H1 (cell line): Measurements from ENCODE around the gene PAWR.

Experiments used
- CTCF ChIP-seq, 3 experiments: IDR thresholded peaks; 1 replicate in 2 of 3; 2 replicates in 1 of 3; pipeline versions ENCODE4 v1.5.1 to v1.6.1; 2011; ENCODE audit warnings: low read length in 3 of 3, mild to moderate bottlenecking in 3 of 3, inconsistent platforms in 2 of 3, low read depth in 1 of 3, moderate library complexity in 1 of 3; ENCODE audit not compliant: insufficient read depth in 1 of 3; ENCODE audit errors: control extremely low read depth in 1 of 3
- EP300 ChIP-seq, 2 experiments: IDR thresholded peaks; 1 replicate in 1 of 2; 2 replicates in 1 of 2; pipeline ENCODE4 v1.6.1; 2011 to 2012; ENCODE audit warnings: low read depth in 2 of 2, low read length in 2 of 2, mild to moderate bottlenecking in 2 of 2, borderline replicate concordance in 1 of 2, inconsistent platforms in 1 of 2, moderate library complexity in 1 of 2
- EZH2 ChIP-seq: fragments of 200-600 bp; sonication (generic); IDR thresholded peaks from 2 replicates; pipeline ENCODE4 v1.7.1; 2012; ENCODE audit warnings: low read depth, mild to moderate bottlenecking, moderate library complexity, low read length, inconsistent platforms; ENCODE audit not compliant: severe bottlenecking
- JUND ChIP-seq: IDR thresholded peaks from 2 replicates; pipeline ENCODE4 v1.6.1; 2011; ENCODE audit warnings: mild to moderate bottlenecking, improper control_type of control experiment, low read length
- MAX ChIP-seq: IDR thresholded peaks from 2 replicates; pipeline ENCODE4 v1.6.1; 2012; ENCODE audit warnings: inconsistent platforms
- POLR2A ChIP-seq, 2 experiments: IDR thresholded peaks; 1 replicate in 1 of 2; 2 replicates in 1 of 2; pipeline ENCODE4 v1.6.1; 2011; ENCODE audit warnings: low read depth in 2 of 2, low read length in 2 of 2, mild to moderate bottlenecking in 2 of 2; ENCODE audit errors: control extremely low read depth in 1 of 2
- POLR2AphosphoS5 ChIP-seq: IDR thresholded peaks from 2 replicates; pipeline ENCODE4 v1.6.1; 2011; ENCODE audit warnings: low read depth, low read length
- RXRA ChIP-seq: IDR thresholded peaks from 2 replicates; pipeline ENCODE4 v1.6.1; 2011; ENCODE audit warnings: low read depth, mild to moderate bottlenecking, low read length, moderate library complexity; ENCODE audit not compliant: insufficient read depth
- TBP ChIP-seq: IDR thresholded peaks from 2 replicates; pipeline ENCODE4 v1.6.1; 2011; ENCODE audit warnings: low read depth, low read length, improper control_type of control experiment

GRCh38 chr12:79552192-79552591 is 138.6 kb downstream of the PAWR start:
- no peak for TF ChIP-seq EZH2
- TF ChIP-seq TBP, result no peak
- no peak for TF ChIP-seq POLR2AphosphoS5
- peak in 1 of 2 experiments; percentile 26; a peak in 1 of 3 replicates for TF ChIP-seq POLR2A (IDR thresholded peaks at IDR 0.05; ENCODE audit: control extremely low read depth in 1 of 2, low read depth in 2 of 2, low read length in 2 of 2)
- no peak for TF ChIP-seq JUND
- TF ChIP-seq RXRA, result no peak
- no peak for TF ChIP-seq MAX
- TF ChIP-seq CTCF (IDR thresholded peaks at IDR 0.05; ENCODE audit: control extremely low read depth in 1 of 3, insufficient read depth in 1 of 3, low read depth in 1 of 3, low read length in 3 of 3), result no peak
- no peak for TF ChIP-seq EP300 (IDR thresholded peaks at IDR 0.05; ENCODE audit: borderline replicate concordance in 1 of 2, low read depth in 2 of 2, low read length in 2 of 2)
